ENCODE data around the gene GPC5.

GPC5 gene

GRCh38 chr13:92346046-92346445, 947.6 kb downstream of the GPC5 start:
- H3K36me3 Mint-ChIP-seq = no peaks in the 10 kb centered on the region
- H3K27ac Mint-ChIP-seq = no peak overlapping the region
- H3K4me3 Mint-ChIP-seq = no peak overlapping the region
- peaks cover 11% of the 10 kb centered on the region for H3K9me3 Mint-ChIP-seq
- no peak for DNase-seq (ENCODE audit: low spot score in 2 of 2)
- H3K4me1 Mint-ChIP-seq = no peaks in the 10 kb centered on the region
- no peak for ATAC-seq

GRCh38 chr13:92354583-92354982, 956.2 kb downstream of the GPC5 start:
- no peaks in the 10 kb centered on the region for H3K4me1 Mint-ChIP-seq
- H3K36me3 Mint-ChIP-seq = no peaks in the 10 kb centered on the region
- no peak for DNase-seq (ENCODE audit: low spot score in 2 of 2)
- ATAC-seq = no peak
- no peak overlapping the region for H3K27ac Mint-ChIP-seq
- no peak overlapping the region for H3K4me3 Mint-ChIP-seq
- peaks cover 21% of the 10 kb centered on the region for H3K9me3 Mint-ChIP-seq

GRCh38 chr13:92355213-92355612, 956.8 kb downstream of the GPC5 start:
- H3K4me3 Mint-ChIP-seq = no peak overlapping the region
- ATAC-seq = no peak
- peaks cover 21% of the 10 kb centered on the region for H3K9me3 Mint-ChIP-seq
- H3K27ac Mint-ChIP-seq = no peak overlapping the region
- DNase-seq (ENCODE audit: low spot score in 2 of 2) = no peak
- no peaks in the 10 kb centered on the region for H3K36me3 Mint-ChIP-seq
- H3K4me1 Mint-ChIP-seq = no peaks in the 10 kb centered on the region

DNA sequence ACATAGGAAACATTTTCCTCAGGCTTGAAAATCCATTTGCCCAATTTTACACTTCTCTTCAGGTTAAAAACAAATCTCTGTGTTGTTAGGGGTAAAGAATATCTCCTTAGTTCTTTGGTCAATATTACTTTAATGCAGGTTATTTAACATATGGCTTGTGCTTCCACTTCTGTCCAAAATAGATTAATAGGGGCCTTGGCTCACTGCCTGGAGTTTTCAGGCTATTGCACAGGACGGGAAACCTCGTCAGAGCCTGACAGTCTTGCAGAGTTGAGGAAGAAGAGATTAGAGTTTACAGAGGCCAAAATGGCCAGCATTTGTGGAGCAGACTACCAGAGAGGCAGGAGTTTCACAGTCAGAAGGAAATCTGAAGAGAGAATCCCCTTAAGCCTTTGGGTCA, 964.3 kb downstream of the GPC5 start:
- no peak for DNase-seq (ENCODE audit: low spot score in 2 of 2)
- Mint-ChIP-seq H3K27ac (no peak overlapping the region), H3K9me3 (peaks cover 12% of the 10 kb centered on the region), H3K4me1 (no peaks in the 10 kb centered on the region), H3K4me3 (no peak overlapping the region), H3K36me3 (no peaks in the 10 kb centered on the region)
- no peak for ATAC-seq

GRCh38 chr13:92365904-92366303, 967.5 kb downstream of the GPC5 start:
- Mint-ChIP-seq H3K9me3 (peaks cover 8% of the 10 kb centered on the region), H3K36me3 (no peaks in the 10 kb centered on the region), H3K4me3 (no peak overlapping the region), H3K4me1 (no peaks in the 10 kb centered on the region), H3K27ac (no peak overlapping the region)
- ATAC-seq (no peak), DNase-seq (ENCODE audit: low spot score in 2 of 2) (no peak)

GRCh38 chr13:92377396-92377795, 979.0 kb downstream of the GPC5 start:
- H3K9me3 Mint-ChIP-seq = peaks cover 7% of the 10 kb centered on the region
- DNase-seq (ENCODE audit: low spot score in 2 of 2) (no peak), ATAC-seq (no peak)
- no peak overlapping the region for H3K4me3 Mint-ChIP-seq
- H3K27ac Mint-ChIP-seq = no peak overlapping the region
- H3K36me3 Mint-ChIP-seq = no peaks in the 10 kb centered on the region
- H3K4me1 Mint-ChIP-seq = no peaks in the 10 kb centered on the region

GRCh38 chr13:92379371-92379770, 981.0 kb downstream of the GPC5 start:
- Mint-ChIP-seq H3K9me3 (peaks cover 5% of the 10 kb centered on the region), H3K27ac (no peak overlapping the region), H3K4me3 (no peak overlapping the region), H3K4me1 (no peaks in the 10 kb centered on the region), H3K36me3 (no peaks in the 10 kb centered on the region)
- no peak for DNase-seq (ENCODE audit: low spot score in 2 of 2)
- no peak for ATAC-seq

DNA sequence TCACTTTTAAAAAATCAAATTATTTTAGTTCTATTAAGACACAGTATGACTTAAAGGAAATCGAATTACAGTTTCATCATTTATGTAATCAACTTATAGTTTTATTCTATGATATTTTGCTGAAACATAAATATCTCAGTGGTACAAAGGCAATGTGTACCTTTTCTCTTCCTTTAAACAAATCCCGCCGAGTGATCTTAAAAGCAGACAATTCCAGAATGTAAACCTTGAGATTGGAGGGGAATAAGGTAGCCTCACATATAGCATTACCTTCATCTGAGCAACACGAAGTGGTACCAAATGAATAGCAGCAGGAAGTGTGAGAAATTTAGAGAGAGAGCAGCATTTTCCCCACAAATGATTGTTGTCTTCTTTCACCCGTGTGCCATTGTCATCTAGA, 986.0 kb downstream of the GPC5 start:
- Mint-ChIP-seq H3K4me1 (no peaks in the 10 kb centered on the region), H3K27ac (no peak overlapping the region), H3K9me3 (peaks cover 8% of the 10 kb centered on the region), H3K36me3 (no peaks in the 10 kb centered on the region), H3K4me3 (no peak overlapping the region)
- DNase-seq (ENCODE audit: low spot score in 2 of 2) = no peak
- no peak for ATAC-seq

- no peaks in the 10 kb centered on the region for H3K4me1 Mint-ChIP-seq
- H3K27ac Mint-ChIP-seq = no peak overlapping the region
- no peak for DNase-seq (ENCODE audit: low spot score in 2 of 2)
- ATAC-seq = no peak
- peaks cover 5% of the 10 kb centered on the region for H3K9me3 Mint-ChIP-seq
- no peak overlapping the region for H3K4me3 Mint-ChIP-seq
- H3K36me3 Mint-ChIP-seq = no peaks in the 10 kb centered on the region
These were observed 988.8 kb downstream of the GPC5 start for GRCh38 chr13:92387245-92387644.

GRCh38 chr13:92390217-92390616, 991.8 kb downstream of the GPC5 start:
- DNase-seq (ENCODE audit: low spot score in 2 of 2) = no peak
- H3K36me3 Mint-ChIP-seq = no peaks in the 10 kb centered on the region
- H3K9me3 Mint-ChIP-seq = peaks cover 3% of the 10 kb centered on the region
- H3K27ac Mint-ChIP-seq = no peak overlapping the region
- ATAC-seq = no peak
- no peaks in the 10 kb centered on the region for H3K4me1 Mint-ChIP-seq
- no peak overlapping the region for H3K4me3 Mint-ChIP-seq

- Mint-ChIP-seq H3K36me3 (no peaks in the 10 kb centered on the region), H3K27ac (no peak overlapping the region), H3K4me1 (no peaks in the 10 kb centered on the region), H3K9me3 (peaks cover 4% of the 10 kb centered on the region), H3K4me3 (no peak overlapping the region)
- DNase-seq (ENCODE audit: low spot score in 2 of 2) (no peak), ATAC-seq (no peak)
These were observed 1005.2 kb downstream of the GPC5 start for GRCh38 chr13:92403606-92404005.

DNA sequence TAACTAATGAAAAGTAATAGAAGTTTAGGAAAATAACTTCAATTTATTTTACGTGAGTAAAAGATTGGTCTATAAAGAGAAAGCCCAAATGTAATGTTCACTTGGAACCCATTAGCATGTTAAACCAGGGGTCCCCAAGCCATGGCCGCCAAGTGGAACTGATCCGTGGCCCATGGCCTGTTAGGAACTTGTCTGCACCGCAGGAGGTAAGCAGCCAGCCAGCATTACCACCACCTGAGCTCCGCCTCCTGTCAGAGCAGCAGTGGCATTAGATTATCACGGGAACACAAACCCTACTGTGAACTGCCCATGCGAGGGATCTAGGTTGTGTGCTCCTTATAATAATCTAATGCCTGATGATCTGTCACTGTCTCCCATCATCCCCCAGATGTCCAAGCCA, 1009.4 kb downstream of the GPC5 start:
- Mint-ChIP-seq H3K4me1 (no peaks in the 10 kb centered on the region), H3K27ac (no peak overlapping the region), H3K4me3 (no peak overlapping the region), H3K36me3 (no peaks in the 10 kb centered on the region), H3K9me3 (no peaks in the 10 kb centered on the region)
- ATAC-seq = no peak
- DNase-seq (ENCODE audit: low spot score in 2 of 2) = no peak

DNA sequence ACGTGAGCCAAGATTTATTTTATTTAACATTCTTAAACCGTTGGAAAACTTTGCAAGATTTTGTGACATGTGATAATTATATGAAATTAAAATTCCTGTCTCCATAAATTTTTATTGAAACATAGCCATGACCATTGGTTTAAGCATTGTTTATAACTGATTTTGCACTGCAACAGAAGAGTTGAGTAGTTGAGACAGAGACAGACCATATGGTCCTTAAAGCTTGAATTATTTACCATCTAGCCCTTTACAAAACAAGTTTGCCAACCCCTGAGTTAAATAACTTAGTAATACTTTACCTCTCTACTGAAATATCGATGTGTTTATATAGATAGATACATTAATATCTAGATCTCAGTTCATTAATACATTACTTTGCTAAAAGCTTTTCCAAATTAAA, 1014.1 kb downstream of the GPC5 start:
- H3K4me1 Mint-ChIP-seq = no peaks in the 10 kb centered on the region
- H3K27ac Mint-ChIP-seq = no peak overlapping the region
- no peak for ATAC-seq

DNA sequence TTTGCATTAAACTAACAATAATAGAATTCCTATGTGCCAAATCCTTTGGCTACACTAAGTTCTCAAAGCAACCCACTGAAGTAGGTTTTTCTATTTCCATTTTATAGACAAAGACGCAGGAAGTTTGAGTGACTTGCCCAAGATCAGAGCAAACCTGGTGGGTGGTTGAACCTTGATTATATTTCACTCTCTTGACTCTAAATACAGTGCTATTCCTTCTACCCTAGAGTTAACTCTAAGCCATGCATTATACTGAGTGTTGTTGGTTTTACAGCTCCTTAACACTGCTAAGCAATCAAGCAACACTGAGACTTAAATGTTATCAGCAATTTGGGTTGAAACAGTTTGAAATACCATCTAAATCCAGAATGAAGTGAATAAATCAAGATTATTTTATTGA, 1014.6 kb downstream of the GPC5 start:
- Mint-ChIP-seq H3K27ac (no peak overlapping the region), H3K4me1 (no peaks in the 10 kb centered on the region), H3K9me3 (peaks cover 13% of the 10 kb centered on the region), H3K4me3 (no peak overlapping the region), H3K36me3 (no peaks in the 10 kb centered on the region)
- DNase-seq (ENCODE audit: low spot score in 2 of 2) (no peak), ATAC-seq (no peak)

More for the DNA sequence above, 1014.1 kb downstream of the GPC5 start:
- Mint-ChIP-seq H3K9me3 (peaks cover 13% of the 10 kb centered on the region), H3K4me3 (no peak overlapping the region), H3K36me3 (no peaks in the 10 kb centered on the region)
- DNase-seq (ENCODE audit: low spot score in 2 of 2) = no peak

- no peaks in the 10 kb centered on the region for H3K4me1 Mint-ChIP-seq
- DNase-seq (ENCODE audit: low spot score in 2 of 2) (no peak), ATAC-seq (no peak)
- H3K9me3 Mint-ChIP-seq = peaks cover 13% of the 10 kb centered on the region
- no peak overlapping the region for H3K4me3 Mint-ChIP-seq
- no peak overlapping the region for H3K27ac Mint-ChIP-seq
- no peaks in the 10 kb centered on the region for H3K36me3 Mint-ChIP-seq
These were observed 1015.0 kb downstream of the GPC5 start for GRCh38 chr13:92413452-92413851.

DNA sequence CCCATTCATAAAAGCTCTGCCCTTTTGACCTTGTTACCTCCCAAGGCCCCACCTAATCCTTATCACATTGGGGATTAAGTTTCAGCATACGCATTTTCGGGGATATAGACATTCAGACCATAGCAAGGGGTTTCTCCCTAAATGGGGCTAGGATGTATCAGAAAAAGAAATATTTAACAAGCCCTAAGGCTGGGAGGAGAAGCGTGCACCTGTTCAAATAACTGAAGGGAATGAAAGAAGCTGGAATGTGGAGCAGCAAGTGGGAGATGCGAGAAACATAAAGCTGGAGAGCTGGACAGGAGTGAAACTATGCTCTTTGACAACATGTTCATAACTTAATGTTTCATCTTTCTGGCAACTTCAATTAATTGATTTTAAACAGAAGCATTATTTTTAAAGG, 1016.4 kb downstream of the GPC5 start:
- Mint-ChIP-seq H3K36me3 (no peaks in the 10 kb centered on the region), H3K4me1 (no peaks in the 10 kb centered on the region), H3K4me3 (no peak overlapping the region), H3K9me3 (peaks cover 13% of the 10 kb centered on the region), H3K27ac (no peak overlapping the region)
- DNase-seq (ENCODE audit: low spot score in 2 of 2) = no peak
- no peak for ATAC-seq

DNA sequence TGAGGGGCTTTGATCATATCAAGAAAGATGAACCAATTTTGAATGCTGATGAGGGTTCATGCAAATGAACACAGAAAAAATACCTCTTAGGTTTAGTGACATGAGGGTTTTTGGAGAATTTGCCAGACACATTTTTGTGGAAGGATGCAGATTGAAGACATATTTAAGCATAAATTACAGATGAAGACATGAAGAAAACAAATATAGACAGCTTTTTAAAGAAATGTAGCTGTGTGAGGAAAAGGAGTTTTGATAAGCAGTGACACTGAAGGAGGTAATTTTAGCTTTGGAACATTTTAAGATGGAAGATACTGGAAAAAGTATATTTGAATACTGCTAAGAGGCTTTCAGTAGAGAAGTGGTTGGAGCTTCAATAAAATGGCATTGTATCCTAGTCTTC, 1017.4 kb downstream of the GPC5 start:
- peaks cover 16% of the 10 kb centered on the region for H3K9me3 Mint-ChIP-seq
- H3K36me3 Mint-ChIP-seq = no peaks in the 10 kb centered on the region
- no peak for DNase-seq (ENCODE audit: low spot score in 2 of 2)
- no peak overlapping the region for H3K4me3 Mint-ChIP-seq
- H3K4me1 Mint-ChIP-seq = no peaks in the 10 kb centered on the region
- H3K27ac Mint-ChIP-seq = no peak overlapping the region
- ATAC-seq = no peak
